Skeletal muscle satellite cell (primary cell): Measurements from ENCODE around the gene PLA2G4C.

Experiments
- H3K27me3 ChIP-seq: 2 replicates; pipeline ENCODE4 v1.7.0; 2013; ENCODE audit warnings: low read length; ENCODE audit not compliant: control insufficient read depth, insufficient read depth
- H3K36me3 ChIP-seq: 2 replicates; pipeline ENCODE4 v1.7.0; 2013; ENCODE audit warnings: mild to moderate bottlenecking, control low read depth, low read length; ENCODE audit not compliant: insufficient read depth
- H3K4me1 ChIP-seq: 2 replicates; pipeline ENCODE4 v1.7.0; 2013; ENCODE audit warnings: low read length; ENCODE audit not compliant: control insufficient read depth, insufficient read depth
- H3K4me2 ChIP-seq: 2 replicates; pipeline ENCODE4 v1.7.0; 2013; ENCODE audit warnings: mild to moderate bottlenecking, low read length
- H3K4me3 ChIP-seq: 2 replicates; pipeline ENCODE4 v1.7.0; 2013; ENCODE audit warnings: low read length
- H3K9ac ChIP-seq: 2 replicates; pipeline ENCODE4 v1.7.0; 2013; ENCODE audit warnings: mild to moderate bottlenecking, low read depth, low read length, moderate library complexity
- H3K9me3 ChIP-seq: replicated peaks from 2 replicates; pipeline ENCODE4 v1.7.0; 2013; ENCODE audit warnings: mild to moderate bottlenecking, control low read depth, low read length

Gene PLA2G4C

GRCh38 chr19:48006762-48007161 is 103.9 kb downstream of the PLA2G4C start:
- no peaks in the 10 kb centered on the region for H3K4me1 ChIP-seq
- peaks cover 3% of the 10 kb centered on the region for H3K27me3 ChIP-seq
- H3K9ac ChIP-seq, result no peak overlapping the region
- no peaks in the 10 kb centered on the region for H3K36me3 ChIP-seq
- no peak overlapping the region for H3K4me3 ChIP-seq
- no peak overlapping the region for H3K4me2 ChIP-seq
- no peaks in the 10 kb centered on the region for H3K9me3 ChIP-seq

- H3K4me3 ChIP-seq, result no peak overlapping the region
- no peak overlapping the region for H3K4me2 ChIP-seq
- peaks cover 3% of the 10 kb centered on the region for H3K27me3 ChIP-seq
- no peaks in the 10 kb centered on the region for H3K36me3 ChIP-seq
- no peak overlapping the region for H3K9ac ChIP-seq
- H3K4me1 ChIP-seq, result no peaks in the 10 kb centered on the region
- H3K9me3 ChIP-seq, result no peaks in the 10 kb centered on the region
These were observed 106.4 kb downstream of the PLA2G4C start for GRCh38 chr19:48004236-48004635.

DNA sequence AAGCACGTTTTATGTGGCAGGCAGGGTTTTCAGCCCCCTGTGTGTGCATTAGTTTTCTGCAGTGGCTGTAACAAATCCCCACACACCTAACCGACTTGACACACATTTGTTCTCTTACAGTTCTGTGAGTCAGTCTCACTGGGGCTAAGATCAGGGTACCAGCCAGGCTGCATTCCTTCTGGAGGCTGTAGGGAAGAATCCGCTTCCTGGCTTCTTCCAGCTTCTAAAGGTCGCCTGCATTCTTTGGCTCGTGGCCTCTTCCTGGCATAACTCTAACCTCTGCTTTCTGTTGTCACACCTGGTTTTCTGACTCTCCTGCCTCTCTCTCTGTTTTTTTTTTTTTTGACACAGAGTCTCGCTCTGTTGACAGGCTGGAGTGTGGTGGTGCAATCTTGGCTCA is 109.8 kb downstream of the PLA2G4C start:
- H3K4me1 ChIP-seq, result no peaks in the 10 kb centered on the region
- H3K4me3 ChIP-seq, result no peak overlapping the region
- H3K9me3 ChIP-seq, result no peaks in the 10 kb centered on the region
- H3K36me3 ChIP-seq, result no peaks in the 10 kb centered on the region
- H3K27me3 ChIP-seq, result peaks cover 8% of the 10 kb centered on the region
- H3K4me2 ChIP-seq, result no peak overlapping the region
- no peak overlapping the region for H3K9ac ChIP-seq

GRCh38 chr19:47998800-47999199 is 111.8 kb downstream of the PLA2G4C start:
- no peak overlapping the region for H3K4me3 ChIP-seq
- no peak overlapping the region for H3K9ac ChIP-seq
- H3K4me1 ChIP-seq, result no peaks in the 10 kb centered on the region
- no peaks in the 10 kb centered on the region for H3K9me3 ChIP-seq
- H3K4me2 ChIP-seq, result no peak overlapping the region
- H3K27me3 ChIP-seq, result peaks cover 8% of the 10 kb centered on the region
- no peaks in the 10 kb centered on the region for H3K36me3 ChIP-seq
